GM21360 (cell line): Measurements from ENCODE around the gene SLC25A20.

Experiments used
- ATAC-seq: cut with Tn5 transposase; IDR thresholded peaks from one replicate; pipeline ENCODE4 v1.9.1; 2021; ENCODE audit warnings: mild to moderate bottlenecking, moderate library complexity; ENCODE audit not compliant: unreplicated experiment

The SLC25A20 gene

GRCh38 chr3:48899273-48899672, 591 bp upstream of the SLC25A20 start:
- ATAC-seq: no peak

DNA sequence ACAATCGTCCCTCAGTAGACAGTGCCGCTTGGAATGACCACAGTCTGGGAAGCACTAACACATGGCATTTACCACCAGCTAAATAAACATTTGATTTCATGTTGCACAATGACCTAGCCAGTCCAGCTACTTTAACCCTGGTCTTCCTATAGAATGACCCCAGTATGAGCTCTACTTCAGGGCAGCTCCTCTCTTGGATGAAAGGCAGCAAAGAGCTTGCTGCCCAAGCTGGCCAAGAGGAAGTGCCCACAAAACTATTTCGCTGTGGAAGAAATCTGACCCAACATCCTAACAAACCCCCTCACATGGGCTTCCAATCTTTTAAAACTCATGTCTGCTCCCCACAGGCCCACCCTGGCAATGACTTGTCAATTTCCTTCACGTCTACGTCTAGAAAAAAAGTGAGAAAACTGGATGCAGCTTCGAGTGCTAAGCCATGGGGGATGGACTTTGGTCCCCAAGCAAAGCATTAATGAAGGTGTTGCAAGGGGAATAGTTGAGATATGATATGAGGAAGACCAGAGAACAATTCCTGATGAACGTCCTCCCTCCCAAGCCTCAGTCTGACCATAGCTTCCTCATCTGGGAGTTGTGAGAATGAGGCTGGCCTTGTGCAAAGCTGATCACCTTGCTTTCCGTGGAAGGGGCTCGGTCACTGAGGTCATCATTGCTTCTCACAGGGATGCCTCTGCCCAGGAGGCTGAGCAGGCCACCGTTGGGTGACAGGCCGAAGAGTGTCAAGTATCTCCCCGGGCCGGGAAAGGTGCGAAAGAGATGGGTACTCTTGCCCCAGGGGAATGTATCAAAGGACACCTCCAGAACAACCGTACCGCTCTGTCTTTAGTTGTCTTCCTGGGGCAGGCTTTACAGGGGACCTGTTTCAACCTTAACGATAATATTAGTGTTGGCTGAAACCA, 964 bp downstream of the SLC25A20 start:
- ATAC-seq: no peak

- no peak for ATAC-seq
These were observed 1.7 kb downstream of the SLC25A20 start for GRCh38 chr3:48896936-48897335.

GRCh38 chr3:48894516-48894915, 4.2 kb downstream of the SLC25A20 start:
- no peak for ATAC-seq

DNA sequence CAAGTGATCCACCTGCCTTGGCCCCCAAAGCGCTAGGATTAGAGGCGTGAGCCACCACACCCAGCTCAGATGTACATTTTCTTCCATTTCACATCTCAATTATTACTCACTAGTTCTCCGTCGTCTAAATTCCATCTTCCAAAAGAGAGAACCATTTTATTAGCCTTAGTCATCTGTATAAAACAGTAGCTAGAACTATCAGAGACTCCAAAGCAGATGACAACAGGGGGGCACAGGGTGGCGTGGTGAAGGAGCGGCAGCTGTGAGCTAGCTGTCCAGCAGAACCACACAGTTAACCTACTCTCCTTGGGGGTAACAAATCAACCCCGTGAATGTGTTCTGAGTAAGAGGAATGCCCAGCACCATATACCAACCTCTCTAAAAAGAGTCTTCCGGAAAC, 7.1 kb downstream of the SLC25A20 start:
- ATAC-seq: no peak

- no peak for ATAC-seq
These were observed 12.9 kb downstream of the SLC25A20 start for GRCh38 chr3:48885753-48886152.

- ATAC-seq: no peak
These were observed 17.0 kb downstream of the SLC25A20 start for GRCh38 chr3:48881652-48882114.

- no peak for ATAC-seq
These were observed 17.7 kb downstream of the SLC25A20 start for GRCh38 chr3:48881006-48881405.

DNA sequence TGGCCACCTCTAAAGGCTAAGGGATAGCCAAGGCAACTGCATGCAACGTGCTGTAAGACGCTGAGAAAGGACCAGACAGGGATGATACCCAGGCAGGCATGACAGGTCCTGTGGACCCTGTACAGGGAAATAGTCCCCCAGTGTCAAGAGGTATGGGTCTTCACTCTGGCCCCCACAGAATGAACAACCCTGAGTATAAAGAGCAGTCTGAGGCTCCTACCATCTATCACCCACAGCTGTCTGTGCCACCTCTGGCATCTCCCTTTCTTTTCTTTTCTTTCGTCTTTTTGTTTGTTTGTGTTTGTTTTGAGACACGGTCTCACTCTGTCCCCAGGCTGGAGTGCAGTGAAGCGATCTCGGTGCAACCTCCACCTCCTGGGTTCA, 18.7 kb downstream of the SLC25A20 start:
- ATAC-seq: no peak

DNA sequence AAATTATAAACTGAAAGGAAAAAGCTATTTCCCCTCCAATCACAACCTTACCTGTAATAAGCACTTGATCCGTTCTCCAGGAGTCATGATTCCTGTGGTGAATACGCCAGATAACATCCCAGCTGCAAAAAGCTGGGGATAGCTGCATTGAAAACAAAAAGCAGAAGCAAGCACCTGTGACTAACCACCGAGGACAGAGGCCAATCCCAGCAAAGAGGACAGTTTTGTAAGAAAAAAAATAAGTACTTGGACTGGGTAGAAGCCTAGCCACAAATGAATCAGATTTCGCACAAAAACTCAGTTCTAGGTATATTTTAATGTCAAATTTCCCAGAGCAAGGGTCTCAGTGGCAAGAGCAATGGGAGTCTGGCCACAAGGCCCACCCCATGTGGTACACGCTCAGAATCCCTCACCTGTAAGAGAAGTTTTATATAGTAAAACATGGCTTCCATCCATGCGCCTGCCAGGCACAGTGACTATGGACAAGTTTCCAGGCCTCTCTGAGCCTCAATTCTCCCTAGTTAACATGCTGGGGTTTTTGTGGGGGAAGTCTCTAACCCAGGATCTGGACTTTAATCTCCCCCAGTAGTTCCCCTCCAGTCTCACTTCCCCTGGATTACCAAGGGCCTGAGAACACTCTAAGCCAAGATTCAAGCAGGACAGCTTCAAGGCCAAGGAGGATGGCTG, 19.2 kb downstream of the SLC25A20 start:
- no peak for ATAC-seq

- ATAC-seq: no peak
These were observed 21.0 kb downstream of the SLC25A20 start for GRCh38 chr3:48877671-48878070.

GRCh38 chr3:48863122-48863521, 35.6 kb downstream of the SLC25A20 start:
- ATAC-seq: no peak

GRCh38 chr3:48859206-48859605, 39.5 kb downstream of the SLC25A20 start:
- no peak for ATAC-seq

- ATAC-seq: no peak
These were observed 40.0 kb downstream of the SLC25A20 start for GRCh38 chr3:48858709-48859108.

DNA sequence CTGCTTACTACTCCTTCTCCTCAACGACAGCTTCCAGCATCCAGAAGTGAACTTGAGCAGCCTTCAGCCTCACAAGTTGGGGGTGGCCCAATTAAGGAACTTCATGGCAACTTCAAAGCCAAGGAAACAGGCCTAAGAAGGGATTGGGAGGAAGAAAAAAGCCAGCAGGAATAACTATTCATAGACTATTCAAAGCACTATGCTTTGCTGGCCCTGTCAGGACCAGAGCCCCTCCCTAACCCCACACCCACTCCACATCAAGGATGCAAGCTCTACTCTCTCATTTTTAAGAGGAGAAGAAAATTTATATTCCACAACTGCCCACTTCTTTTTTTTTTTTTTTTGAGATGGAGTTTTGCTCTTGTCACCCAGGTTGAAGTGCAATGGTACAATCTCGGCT, 41.0 kb downstream of the SLC25A20 start:
- ATAC-seq: no peak

DNA sequence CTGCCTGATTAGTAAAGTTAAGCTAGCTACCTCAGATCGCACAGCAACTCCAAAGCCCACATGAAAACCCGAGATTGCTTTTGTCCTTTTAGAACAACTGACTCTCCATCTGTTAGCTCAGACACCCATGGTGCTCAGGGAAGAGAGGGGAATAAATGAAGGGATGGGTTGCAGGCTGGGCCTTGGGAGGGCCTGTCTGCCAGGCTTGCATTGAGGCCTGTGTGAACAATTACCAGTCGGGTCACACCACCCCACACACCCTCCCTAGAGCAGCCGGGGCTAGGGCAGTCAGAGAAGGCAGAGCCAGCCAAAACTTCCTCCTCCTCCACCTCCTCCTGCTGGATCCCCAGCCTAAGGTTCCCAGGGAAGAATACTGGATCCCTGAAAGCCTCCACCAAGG, 42.2 kb downstream of the SLC25A20 start:
- no peak for ATAC-seq

GRCh38 chr3:48855681-48856447, 42.8 kb downstream of the SLC25A20 start:
- ATAC-seq: no peak

DNA sequence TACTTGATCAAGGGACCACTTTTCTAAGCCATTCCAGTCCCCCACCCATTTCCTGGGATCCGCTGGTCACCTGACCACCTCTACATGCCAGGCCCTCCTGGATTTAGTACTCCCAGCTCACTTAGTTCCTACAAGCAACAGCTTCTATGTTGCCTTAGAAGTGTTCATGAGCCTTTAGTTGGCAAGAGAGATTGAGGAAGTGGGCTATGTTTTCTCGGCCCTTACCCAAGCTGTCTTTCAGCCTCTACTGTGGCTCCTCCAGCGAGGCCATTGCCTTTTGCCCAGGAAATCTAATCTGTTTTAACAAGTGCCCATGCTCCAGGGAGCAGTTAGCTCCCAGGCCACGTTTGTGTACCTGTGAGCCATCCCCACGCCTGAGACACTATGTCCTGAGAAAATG, 46.5 kb downstream of the SLC25A20 start:
- no peak for ATAC-seq

DNA sequence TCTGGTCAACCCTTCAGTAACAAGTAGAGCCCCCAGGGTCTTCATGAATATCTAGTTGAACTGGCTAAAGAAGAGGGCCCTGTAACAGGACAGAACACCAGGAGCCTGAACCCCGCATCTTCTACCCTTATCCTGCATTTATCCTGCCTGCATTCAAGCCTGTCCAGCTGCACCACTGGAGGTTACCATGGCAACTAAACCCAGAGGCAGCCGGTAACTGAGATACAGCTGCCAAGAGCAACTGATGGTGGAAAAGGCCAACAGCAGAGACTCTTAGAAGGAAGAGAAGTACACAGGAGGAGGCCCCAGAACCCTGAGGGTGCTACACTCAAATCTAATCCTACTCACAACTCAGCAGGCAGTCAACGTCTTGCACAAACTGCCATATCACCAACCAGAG, 47.3 kb downstream of the SLC25A20 start:
- ATAC-seq: no peak

DNA sequence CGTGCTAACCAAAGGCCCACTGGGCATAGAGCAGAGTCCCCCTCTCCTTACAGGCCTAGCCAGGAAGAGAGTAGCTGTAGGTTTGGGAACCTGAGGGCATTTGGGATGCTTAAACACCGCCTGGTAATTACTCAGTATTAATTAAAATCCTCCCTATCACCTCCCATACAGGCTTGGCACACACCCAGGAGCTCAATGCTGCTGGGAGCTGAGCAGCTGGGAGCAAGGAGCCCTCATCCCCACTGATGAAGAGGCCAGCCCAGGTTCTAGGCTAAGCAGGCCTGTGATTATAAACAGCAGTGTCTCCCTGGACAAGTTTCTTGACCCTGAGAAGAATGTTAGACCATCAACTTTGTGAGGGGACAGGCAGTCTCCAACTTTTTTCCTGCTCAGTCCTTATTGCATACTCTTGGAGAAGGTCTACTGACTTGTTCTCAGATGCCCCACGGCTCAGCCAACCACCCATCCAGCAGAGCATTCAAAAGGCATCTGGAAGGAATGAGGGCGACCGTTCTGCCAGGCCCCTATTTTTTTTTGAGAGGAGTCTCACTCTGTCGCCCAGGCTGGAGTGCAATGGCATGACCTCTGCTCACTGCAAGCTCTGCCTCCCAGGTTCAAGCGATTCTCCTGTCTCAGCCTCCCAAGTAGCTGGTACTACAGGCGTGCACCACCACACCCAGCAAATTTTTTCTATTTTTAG, 49.7 kb downstream of the SLC25A20 start:
- ATAC-seq: no peak
